HepG2 (cell line): ENCODE results near the gene PKIG. TPM values are rescaled to one million over a fixed set of nuclear protein-coding genes. Genes with fewer than 3 reads are reported as not detected.
A peak's percentile ranks its signal among the peaks of the same experiment; 100 is the strongest.

Experiments
- BORCS8-MEF2B ChIP-seq: sonication (generic); formaldehyde crosslinking; IDR thresholded peaks from 2 replicates; pipeline ENCODE4 v1.8.0; 2022; ENCODE audit warnings: mild to moderate bottlenecking, missing genetic modification reagents
- RAD21 ChIP-seq: fragments of 450-650 bp; formaldehyde crosslinking; IDR thresholded peaks from 2 replicates; pipeline ENCODE4 v1.5.0; 2020; ENCODE audit warnings: mild to moderate bottlenecking
- RCOR2 ChIP-seq: IDR thresholded peaks from 2 replicates; pipeline ENCODE4 v1.6.1; 2016; ENCODE audit warnings: missing biosample characterization, missing genetic modification reagents
- SOX5 ChIP-seq: IDR thresholded peaks from 2 replicates; pipeline ENCODE4 v1.6.1; 2016; ENCODE audit warnings: borderline replicate concordance
- YEATS4 ChIP-seq: sonication (generic); formaldehyde crosslinking; IDR thresholded peaks from 2 replicates; pipeline ENCODE4 v1.4.0; 2020; ENCODE audit warnings: missing genetic modification reagents, borderline replicate concordance
- ZNF225 ChIP-seq: sonication (generic); formaldehyde crosslinking; IDR thresholded peaks from 2 replicates; pipeline ENCODE4 v1.4.0; 2020; ENCODE audit warnings: mild to moderate bottlenecking, missing genetic modification reagents
- ZNF496 ChIP-seq: sonication (generic); formaldehyde crosslinking; IDR thresholded peaks from 2 replicates; pipeline ENCODE4 v1.8.1; 2023; ENCODE audit warnings: mild to moderate bottlenecking, moderate library complexity, missing genetic modification reagents; ENCODE audit not compliant: insufficient replicate concordance
- ZNF510 ChIP-seq: sonication (generic); formaldehyde crosslinking; IDR thresholded peaks from 2 replicates; pipeline ENCODE4 v1.4.0; 2020; ENCODE audit warnings: low read depth, mild to moderate bottlenecking, missing genetic modification reagents
- polyA plus RNA-seq, 8 experiments: library from polyadenylated mRNA; depleted of rRNA in 3 of 8; stranded (reverse) in 7 of 8; unstranded in 1 of 8; fragments of >200 nt; fragmentation: Illumina TruSeq in 4 of 8; extraction: Trizol in 4 of 8; gene quantifications; 2 replicates each; pipeline versions ENCODE4 v1.2.1 to v1.2.3, GENCODE V29; 2011 to 2016; ENCODE audit warnings: low read depth in 4 of 8, missing spikeins in 1 of 8, mixed read lengths in 1 of 8; ENCODE audit not compliant: insufficient read depth in 1 of 8
- total RNA-seq, 5 experiments: library from RNA; depleted of rRNA; stranded (reverse); fragments of >200 nt; fragmentation: Illumina TruSeq; extraction: Trizol; gene quantifications; 2 replicates each; pipeline ENCODE4 v1.2.3, GENCODE V29; 2016; ENCODE audit warnings: low read depth in 1 of 5
- TF ChIP-seq, protein P1 (sequence below): sonication (generic); formaldehyde crosslinking; IDR thresholded peaks from 2 replicates; pipeline ENCODE4 v1.4.0; 2020; ENCODE audit warnings: missing genetic modification reagents
- TF ChIP-seq, protein P2 (sequence below): sonication (generic); formaldehyde crosslinking; IDR thresholded peaks from 2 replicates; pipeline ENCODE4 v1.5.0; 2020; ENCODE audit warnings: mild to moderate bottlenecking, missing genetic modification reagents
- TF ChIP-seq, protein P3 (sequence below): sonication (generic); formaldehyde crosslinking; IDR thresholded peaks from 2 replicates; pipeline ENCODE4 v1.4.0; 2020; ENCODE audit warnings: missing genetic modification reagents
- TF ChIP-seq, protein P4 (sequence below): sonication (generic); formaldehyde crosslinking; IDR thresholded peaks from 2 replicates; pipeline ENCODE4 v1.4.0; 2020; ENCODE audit warnings: missing genetic modification reagents, borderline replicate concordance
- TF ChIP-seq, protein P5 (sequence below): sonication (generic); formaldehyde crosslinking; IDR thresholded peaks from 2 replicates; pipeline ENCODE4 v1.4.0; 2020; ENCODE audit warnings: missing genetic modification reagents

The PKIG gene
- total and polyA plus RNA-seq, 2 of the 13 experiments (the other 11 are each of a cell fraction or from before 2014, with no cell fraction given), result 30.8 to 44.5 TPM

DNA sequence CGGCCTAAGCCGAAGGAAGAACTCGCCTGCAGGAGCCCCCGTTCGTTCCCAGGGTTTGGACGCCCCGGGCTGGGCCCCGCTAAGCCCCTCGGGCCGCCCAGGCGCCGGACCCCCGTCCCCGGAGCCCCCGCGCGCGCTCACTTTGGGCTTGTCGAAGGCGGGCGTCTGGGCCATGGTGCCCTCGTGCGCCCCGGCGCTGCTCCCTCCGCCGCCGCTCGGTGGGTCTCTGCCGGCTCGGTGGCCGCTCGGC lies 69.0 kb downstream of the PKIG start (continued):
- TF ChIP-seq RAD21 (CRISPR knock-in tag) (no peak), RCOR2 (CRISPR knock-in tag) (0 out of 2 replicates have a peak, but pooled peaks have one; percentile 3), ZNF496 (CRISPR knock-in tag) (no peak), YEATS4 (CRISPR knock-in tag) (peak; percentile 33; the same call in 1 of the 2 replicates), ZNF225 (CRISPR knock-in tag) (peak; percentile 16; the same call in 1 of the 2 replicates), SOX5 (CRISPR knock-in tag) (0 out of 2 replicates have a peak, but pooled peaks have one; percentile 13), BORCS8-MEF2B (CRISPR knock-in tag) (peak; percentile 10; the same call in 1 of the 2 replicates), ZNF510 (CRISPR knock-in tag) (0 out of 2 replicates have a peak, but pooled peaks have one; percentile 2)
- TF ChIP-seq, protein P1, sequence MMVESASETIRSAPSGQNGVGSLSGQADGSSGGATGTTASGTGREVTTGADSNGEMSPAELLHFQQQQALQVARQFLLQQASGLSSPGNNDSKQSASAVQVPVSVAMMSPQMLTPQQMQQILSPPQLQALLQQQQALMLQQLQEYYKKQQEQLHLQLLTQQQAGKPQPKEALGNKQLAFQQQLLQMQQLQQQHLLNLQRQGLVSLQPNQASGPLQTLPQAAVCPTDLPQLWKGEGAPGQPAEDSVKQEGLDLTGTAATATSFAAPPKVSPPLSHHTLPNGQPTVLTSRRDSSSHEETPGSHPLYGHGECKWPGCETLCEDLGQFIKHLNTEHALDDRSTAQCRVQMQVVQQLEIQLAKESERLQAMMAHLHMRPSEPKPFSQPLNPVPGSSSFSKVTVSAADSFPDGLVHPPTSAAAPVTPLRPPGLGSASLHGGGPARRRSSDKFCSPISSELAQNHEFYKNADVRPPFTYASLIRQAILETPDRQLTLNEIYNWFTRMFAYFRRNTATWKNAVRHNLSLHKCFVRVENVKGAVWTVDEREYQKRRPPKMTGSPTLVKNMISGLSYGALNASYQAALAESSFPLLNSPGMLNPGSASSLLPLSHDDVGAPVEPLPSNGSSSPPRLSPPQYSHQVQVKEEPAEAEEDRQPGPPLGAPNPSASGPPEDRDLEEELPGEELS, result no peak
- TF ChIP-seq, protein P2, sequence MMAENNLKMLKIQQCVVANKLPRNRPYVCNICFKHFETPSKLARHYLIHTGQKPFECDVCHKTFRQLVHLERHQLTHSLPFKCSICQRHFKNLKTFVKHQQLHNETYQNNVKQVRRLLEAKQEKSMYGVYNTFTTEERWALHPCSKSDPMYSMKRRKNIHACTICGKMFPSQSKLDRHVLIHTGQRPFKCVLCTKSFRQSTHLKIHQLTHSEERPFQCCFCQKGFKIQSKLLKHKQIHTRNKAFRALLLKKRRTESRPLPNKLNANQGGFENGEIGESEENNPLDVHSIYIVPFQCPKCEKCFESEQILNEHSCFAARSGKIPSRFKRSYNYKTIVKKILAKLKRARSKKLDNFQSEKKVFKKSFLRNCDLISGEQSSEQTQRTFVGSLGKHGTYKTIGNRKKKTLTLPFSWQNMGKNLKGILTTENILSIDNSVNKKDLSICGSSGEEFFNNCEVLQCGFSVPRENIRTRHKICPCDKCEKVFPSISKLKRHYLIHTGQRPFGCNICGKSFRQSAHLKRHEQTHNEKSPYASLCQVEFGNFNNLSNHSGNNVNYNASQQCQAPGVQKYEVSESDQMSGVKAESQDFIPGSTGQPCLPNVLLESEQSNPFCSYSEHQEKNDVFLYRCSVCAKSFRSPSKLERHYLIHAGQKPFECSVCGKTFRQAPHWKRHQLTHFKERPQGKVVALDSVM (CRISPR knock-in tag), result peak; percentile 7; the same call in 1 of the 2 replicates
- TF ChIP-seq, protein P3, sequence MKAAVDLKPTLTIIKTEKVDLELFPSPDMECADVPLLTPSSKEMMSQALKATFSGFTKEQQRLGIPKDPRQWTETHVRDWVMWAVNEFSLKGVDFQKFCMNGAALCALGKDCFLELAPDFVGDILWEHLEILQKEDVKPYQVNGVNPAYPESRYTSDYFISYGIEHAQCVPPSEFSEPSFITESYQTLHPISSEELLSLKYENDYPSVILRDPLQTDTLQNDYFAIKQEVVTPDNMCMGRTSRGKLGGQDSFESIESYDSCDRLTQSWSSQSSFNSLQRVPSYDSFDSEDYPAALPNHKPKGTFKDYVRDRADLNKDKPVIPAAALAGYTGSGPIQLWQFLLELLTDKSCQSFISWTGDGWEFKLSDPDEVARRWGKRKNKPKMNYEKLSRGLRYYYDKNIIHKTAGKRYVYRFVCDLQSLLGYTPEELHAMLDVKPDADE, result 0 out of 2 replicates have a peak, but pooled peaks have one; percentile 58
- TF ChIP-seq, protein P4, sequence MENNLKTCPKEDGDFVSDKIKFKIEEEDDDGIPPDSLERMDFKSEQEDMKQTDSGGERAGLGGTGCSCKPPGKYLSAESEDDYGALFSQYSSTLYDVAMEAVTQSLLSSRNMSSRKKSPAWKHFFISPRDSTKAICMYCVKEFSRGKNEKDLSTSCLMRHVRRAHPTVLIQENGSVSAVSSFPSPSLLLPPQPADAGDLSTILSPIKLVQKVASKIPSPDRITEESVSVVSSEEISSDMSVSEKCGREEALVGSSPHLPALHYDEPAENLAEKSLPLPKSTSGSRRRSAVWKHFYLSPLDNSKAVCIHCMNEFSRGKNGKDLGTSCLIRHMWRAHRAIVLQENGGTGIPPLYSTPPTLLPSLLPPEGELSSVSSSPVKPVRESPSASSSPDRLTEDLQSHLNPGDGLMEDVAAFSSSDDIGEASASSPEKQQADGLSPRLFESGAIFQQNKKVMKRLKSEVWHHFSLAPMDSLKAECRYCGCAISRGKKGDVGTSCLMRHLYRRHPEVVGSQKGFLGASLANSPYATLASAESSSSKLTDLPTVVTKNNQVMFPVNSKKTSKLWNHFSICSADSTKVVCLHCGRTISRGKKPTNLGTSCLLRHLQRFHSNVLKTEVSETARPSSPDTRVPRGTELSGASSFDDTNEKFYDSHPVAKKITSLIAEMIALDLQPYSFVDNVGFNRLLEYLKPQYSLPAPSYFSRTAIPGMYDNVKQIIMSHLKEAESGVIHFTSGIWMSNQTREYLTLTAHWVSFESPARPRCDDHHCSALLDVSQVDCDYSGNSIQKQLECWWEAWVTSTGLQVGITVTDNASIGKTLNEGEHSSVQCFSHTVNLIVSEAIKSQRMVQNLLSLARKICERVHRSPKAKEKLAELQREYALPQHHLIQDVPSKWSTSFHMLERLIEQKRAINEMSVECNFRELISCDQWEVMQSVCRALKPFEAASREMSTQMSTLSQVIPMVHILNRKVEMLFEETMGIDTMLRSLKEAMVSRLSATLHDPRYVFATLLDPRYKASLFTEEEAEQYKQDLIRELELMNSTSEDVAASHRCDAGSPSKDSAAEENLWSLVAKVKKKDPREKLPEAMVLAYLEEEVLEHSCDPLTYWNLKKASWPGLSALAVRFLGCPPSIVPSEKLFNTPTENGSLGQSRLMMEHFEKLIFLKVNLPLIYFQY (CRISPR knock-in tag), result peak; percentile 28; the same call in 1 of the 2 replicates
- TF ChIP-seq, protein P5, sequence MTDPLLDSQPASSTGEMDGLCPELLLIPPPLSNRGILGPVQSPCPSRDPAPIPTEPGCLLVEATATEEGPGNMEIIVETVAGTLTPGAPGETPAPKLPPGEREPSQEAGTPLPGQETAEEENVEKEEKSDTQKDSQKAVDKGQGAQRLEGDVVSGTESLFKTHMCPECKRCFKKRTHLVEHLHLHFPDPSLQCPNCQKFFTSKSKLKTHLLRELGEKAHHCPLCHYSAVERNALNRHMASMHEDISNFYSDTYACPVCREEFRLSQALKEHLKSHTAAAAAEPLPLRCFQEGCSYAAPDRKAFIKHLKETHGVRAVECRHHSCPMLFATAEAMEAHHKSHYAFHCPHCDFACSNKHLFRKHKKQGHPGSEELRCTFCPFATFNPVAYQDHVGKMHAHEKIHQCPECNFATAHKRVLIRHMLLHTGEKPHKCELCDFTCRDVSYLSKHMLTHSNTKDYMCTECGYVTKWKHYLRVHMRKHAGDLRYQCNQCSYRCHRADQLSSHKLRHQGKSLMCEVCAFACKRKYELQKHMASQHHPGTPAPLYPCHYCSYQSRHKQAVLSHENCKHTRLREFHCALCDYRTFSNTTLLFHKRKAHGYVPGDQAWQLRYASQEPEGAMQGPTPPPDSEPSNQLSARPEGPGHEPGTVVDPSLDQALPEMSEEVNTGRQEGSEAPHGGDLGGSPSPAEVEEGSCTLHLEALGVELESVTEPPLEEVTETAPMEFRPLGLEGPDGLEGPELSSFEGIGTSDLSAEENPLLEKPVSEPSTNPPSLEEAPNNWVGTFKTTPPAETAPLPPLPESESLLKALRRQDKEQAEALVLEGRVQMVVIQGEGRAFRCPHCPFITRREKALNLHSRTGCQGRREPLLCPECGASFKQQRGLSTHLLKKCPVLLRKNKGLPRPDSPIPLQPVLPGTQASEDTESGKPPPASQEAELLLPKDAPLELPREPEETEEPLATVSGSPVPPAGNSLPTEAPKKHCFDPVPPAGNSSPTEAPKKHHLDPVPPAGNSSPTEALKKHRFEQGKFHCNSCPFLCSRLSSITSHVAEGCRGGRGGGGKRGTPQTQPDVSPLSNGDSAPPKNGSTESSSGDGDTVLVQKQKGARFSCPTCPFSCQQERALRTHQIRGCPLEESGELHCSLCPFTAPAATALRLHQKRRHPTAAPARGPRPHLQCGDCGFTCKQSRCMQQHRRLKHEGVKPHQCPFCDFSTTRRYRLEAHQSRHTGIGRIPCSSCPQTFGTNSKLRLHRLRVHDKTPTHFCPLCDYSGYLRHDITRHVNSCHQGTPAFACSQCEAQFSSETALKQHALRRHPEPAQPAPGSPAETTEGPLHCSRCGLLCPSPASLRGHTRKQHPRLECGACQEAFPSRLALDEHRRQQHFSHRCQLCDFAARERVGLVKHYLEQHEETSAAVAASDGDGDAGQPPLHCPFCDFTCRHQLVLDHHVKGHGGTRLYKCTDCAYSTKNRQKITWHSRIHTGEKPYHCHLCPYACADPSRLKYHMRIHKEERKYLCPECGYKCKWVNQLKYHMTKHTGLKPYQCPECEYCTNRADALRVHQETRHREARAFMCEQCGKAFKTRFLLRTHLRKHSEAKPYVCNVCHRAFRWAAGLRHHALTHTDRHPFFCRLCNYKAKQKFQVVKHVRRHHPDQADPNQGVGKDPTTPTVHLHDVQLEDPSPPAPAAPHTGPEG (CRISPR knock-in tag), result 0 out of 2 replicates have a peak, but pooled peaks have one; percentile 3
